Measurements from ENCODE around the gene SIGLEC12.
"Not testable (repeated sequence)": the region's sequence is repeated elsewhere in the genome, so short reads cannot be mapped to it uniquely, and the experiment has no call there.

SIGLEC12 gene

DNA sequence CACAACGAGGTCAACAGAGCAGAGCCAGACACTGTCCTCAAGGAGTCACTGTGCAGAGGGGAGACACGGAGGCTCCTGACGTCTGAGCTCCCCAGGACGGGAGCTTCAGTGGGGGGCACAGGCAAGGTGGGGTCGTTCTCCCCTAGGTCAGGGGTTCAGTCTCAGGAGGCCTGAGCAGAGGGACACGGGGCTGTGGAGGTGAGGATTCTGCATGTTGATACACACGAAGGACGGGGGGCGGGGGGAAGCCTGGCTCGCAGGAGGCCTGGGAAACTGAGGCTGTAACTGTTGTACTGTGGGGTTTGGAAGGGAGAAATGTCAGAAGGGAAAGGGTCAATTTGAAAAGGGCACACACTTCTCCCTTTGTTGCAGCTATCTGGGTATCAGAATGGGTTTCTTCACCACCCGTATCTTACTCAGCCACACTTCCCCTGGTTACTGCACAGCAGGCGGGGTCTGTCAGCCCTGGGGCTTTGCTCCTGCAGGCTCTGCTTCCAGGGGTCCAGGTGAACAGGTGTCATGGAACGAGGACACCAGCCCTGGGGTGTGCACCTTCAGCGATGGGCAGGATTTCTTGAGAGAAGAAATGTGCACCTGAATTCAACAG is 42.6 kb downstream of the SIGLEC12 start:
- DNase-seq (ENCODE audit: low read depth in 3 of 3) = no peak

DNA sequence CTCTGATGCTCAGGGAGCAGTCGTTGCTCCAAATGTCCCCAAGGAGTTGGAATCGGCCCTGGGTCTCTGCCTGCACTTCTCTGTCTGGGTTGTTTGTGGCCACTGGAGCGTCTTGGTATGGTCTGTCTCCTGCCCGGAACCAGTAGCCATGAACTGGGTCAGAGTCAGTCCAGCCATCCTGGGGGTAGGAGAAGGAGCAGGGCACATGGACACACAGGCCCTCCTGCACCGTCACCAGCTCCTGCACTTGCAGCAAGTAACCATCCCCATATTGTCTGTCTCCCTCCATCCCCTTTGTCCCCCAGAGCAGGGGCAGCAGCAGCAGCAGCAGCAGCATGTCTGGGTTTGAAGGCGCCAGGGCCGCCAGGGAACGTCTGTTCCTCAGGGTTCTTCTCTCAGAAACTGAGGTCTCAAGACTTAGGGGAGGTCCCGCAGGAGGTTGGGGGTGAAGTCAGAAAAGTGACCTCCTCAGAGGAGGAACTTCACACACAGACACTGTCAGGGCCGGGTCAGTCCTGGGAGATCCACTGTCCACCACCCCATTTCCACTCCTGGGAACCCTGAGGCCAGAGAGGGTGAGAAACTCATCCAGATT is 43.5 kb downstream of the SIGLEC12 start, which contains the start of gene SIGLEC8:
Gene SIGLEC8, minus strand, starts transcription at position 404 of the 595 bp plus-strand sequence. Its CDS starts 67 bp downstream, at position 337.
- no peak for DNase-seq (ENCODE audit: low read depth in 3 of 3)

DNA sequence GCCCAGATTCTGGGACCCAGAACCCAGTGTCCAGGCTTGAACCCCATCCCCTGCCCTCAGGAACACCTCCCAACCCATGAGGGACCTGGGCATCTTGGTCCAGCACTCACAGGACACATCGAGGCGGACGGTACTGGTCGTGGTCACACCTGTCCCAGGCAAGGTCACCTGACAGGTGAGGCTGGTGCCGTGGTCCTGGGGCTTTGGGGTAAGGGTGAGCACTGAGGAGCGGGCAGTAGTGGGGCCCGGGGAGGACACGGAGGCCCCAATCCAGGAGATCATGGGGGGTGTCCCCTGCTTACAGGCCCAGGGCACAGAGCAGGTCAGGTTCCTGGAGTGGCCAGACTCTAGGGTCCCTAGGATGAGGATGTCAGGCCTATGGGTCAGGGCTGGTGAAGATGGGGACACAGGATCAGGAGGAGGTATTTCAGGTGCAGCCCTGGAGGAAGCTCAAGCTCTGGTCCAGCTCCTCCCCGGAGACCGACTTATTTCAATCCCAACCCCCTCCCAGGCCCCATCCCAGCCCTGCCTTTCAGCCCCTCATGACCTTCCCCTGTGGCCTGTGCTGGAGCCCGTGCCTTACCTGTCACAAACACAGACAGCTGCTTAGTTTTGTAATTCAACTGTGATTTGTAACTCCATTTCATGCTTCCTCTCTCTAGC is 44.1 kb downstream of the SIGLEC12 start:
- no peak for DNase-seq (ENCODE audit: low read depth in 3 of 3)

DNA sequence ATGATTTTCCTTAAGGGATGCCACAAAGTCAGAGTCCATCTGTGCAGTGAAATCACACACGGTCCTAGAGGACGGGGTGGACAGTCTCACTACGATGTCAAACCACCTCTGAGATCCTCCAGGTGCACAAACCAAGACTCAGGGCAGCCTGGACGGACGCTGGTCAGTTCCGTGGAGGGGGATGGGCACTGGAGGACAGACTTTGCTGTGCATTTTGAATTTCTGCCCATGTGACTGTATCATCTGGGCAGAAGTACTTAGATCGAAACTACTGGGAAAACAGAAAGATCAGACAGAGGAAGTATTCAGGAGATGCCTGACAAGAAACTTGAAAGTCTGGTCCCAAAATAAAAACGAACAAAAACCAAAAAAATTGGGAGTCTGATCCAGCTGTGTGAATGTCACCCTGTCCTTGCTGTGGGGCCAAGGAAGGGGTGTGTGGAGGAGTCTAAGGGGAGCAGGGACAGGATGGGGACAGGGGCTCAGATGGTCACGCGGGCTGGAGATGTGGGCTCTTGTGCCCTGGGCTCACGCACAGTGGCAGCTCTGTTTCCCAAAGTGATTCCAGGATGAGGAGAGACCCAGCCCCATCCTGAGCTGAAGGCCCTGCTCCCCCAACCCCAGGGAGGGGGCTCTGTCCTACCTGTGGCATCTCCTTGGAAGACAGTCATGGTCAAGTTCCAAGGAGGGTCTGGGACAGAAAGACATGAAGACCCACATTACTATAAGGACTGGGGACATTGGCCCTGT is 44.9 kb downstream of the SIGLEC12 start:
- no peak for DNase-seq (ENCODE audit: low read depth in 3 of 3)

DNA sequence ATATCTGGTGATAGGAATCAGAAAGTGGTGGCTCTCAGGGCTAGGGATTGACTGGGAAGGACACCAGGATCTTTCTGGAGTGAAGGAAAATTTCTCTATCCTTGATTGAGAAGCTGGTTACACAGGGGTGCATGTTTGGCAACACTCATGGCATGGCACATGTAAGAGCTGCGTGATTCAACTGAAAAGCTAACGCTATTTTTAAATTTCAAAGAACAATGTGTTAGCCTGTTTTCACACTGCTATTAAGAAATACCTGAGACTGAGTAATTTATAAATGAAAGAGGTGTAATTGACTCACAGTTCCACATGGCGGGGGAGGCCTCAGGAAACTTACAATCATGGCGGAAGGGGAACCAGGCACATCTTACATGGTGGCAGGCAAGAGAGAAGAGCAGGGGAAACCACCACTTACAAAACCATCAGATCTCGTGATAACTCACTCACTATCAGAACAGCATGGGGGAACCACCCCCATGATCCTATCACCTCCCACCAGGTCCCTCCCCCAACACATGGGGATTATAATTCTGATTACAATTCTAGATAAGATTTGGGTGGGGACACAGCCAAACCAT is 50.8 kb downstream of the SIGLEC12 start:
- peak in 2 of 3 experiments; percentile 36 to 41 for DNase-seq (ENCODE audit: low read depth in 3 of 3)

DNA sequence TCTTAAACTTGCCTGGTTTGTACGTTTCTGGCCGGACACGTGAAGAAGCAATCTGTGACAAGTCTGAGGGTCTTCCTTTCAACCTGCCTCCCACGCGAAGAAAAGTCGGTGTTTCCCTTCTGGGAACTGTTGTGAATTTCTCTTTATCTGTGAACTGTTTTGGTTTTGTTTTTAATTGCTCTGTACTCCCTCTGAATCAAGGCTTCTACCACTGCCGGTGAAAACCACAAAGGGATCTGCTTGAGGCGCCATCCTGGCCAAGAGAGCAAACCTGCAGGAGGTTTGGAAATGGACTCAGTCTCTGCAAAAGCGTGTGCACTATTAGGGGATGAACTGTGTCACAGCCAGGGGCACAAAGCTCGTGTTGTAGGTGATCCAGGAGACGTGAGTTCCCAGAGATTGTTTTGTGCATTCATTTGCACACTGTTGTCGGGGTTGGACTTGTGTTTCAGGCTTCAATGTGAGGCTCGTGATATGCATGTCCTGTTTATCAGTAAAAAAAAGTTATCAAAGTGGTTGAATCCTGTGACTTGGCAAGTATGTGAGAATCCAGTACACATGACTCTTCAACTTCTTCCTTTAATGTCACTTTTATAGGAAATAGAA is 53.1 kb downstream of the SIGLEC12 start:
- DNase-seq (ENCODE audit: low read depth in 3 of 3) = peak in 1 of 3 experiments; percentile 39

DNA sequence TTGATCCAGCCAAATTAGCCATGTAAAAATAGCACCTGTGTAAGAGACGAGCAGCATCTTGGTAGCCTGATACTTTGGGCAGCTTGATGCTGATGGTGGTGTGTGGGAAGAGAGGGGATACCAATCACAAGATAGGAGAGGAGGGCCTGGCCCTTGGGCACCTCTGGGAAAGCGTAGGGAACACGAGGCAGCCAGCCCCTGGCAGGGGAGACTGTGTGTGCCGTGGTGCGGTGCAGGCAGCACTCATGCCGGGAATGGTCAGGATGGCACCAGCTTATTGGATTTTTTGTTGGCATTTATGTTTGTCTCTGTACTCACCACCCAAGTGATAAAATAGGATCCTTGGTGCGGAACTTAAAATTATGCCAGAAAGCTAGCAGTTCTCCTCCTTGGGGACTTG is 53.6 kb downstream of the SIGLEC12 start:
- DNase-seq (ENCODE audit: low read depth in 3 of 3) = no peak

DNA sequence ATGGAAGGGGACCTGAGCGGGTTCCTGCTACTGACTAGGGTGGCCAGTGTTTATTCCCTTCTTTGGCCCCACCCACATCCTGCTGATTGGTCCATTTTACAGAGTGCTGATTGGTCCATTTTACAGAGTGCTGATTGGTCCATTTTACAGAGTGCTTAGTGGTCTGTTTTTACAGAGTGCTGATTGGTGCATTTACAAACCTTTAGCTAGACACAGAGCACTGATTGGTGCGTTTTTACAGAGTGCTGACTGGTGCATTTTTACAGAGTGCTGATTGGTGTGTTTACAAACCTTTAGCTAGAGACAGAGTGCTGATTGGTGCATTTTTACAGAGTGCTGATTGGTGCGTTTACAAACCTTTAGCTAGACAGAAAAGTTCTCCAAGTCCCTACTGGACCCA is 54.1 kb downstream of the SIGLEC12 start:
- DNase-seq (ENCODE audit: low read depth in 3 of 3) = not testable (repeated sequence)

DNA sequence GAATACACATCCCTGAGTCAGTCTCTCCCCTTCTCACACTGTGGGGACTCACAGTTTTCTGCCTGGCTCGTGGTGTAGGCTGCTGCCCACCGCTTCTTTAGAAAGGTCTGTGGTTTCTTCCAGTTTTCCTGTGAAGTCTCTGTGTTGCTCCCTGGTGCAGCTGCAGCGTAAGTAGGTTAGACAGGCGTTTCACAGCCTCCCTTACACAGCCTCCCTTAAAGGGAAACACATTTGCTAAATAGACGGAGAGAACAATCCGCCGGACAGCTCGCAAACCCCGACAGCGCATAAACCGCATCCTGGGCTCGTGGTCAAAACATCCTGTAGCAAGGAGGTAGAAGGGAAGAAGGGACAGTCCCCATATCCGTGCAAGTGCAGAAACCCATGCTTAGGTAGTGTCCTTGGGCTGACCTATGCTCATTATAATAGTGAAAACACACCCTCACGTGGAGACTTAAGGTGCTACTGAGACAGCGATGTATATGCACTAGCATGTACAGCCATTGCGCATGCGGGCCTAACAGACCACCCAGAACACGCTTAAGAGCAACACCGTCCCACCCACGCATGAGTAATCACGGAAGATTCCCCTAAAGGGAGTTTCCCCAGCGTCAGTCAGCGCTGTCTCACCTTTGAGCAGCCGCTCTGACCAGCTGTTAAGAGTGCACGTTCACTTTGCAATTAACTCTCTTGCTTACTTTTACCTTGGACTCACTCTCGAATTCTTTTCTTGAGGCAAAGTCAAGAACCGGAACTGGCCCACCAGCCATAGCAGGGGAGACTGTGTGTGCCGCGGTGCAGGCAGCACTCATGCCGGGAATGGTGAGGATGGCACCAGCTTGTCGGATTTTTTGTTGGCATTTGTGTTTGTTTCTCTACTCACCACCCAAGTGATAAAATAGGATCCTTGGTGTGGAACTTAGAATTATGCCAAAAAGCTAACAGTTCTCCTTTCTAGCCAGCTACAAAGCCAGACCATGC is 59.9 kb downstream of the SIGLEC12 start:
- peak; percentile 55 to 85 (median 77) for DNase-seq (ENCODE audit: low read depth in 3 of 3)

All from stimulated activated CD4-positive, alpha-beta T cell treated with anti-CD3 and anti-CD28 coated beads, TNF-alpha, amount 100 ng/mL, for 4 hours (primary cell).